ENCODE data around the gene CTNNA1.

DNA sequence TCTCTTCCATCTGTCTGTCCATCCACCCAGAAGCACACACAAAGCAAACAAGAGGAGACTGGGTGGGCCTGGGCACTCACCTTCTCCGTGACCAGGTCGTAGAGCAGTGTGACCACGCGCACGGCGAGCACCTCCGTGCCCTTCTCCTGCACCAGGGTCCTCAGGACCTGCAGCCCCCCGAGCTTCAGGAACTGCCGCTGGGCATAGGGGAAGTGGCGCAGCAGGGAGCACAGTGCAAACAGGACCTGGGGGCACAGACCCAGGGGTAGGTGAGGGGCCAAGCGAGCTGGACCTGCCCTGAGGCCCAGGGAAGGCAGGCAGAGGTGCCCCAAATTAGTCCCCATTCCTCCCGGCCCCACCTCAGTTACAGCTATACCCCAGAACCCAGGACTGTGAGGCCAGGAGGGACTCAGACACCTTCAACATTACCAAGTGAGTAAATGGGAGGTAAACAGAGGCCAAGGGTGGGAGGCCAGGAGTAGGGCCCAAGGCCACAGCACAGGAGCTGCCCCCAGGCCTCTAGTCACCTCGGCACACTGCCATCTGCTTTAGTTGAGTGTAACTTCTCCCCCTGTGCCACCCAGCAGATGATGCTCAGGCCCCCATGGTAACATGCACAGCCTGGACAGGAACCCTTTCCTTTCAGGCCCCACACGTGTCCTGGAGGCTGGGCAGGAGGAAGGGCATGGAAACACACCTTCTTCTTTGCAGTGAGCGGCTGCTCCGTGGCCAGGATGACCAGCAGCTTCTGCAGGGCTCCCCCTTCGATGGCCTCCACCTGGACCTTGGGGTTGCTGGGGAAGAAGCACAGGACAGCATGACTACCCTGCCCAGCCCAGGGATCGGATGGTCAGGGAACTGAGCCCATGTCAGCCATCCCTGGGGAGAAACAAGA is 198.1 kb downstream of the CTNNA1 start:
- TF ChIP-seq YY1 (IDR thresholded peaks at IDR 0.05; ENCODE audit: insufficient read depth, insufficient read length): no peak
- no peak for TF ChIP-seq ZNF274 (IDR thresholded peaks at IDR 0.05; ENCODE audit: low read depth, low read length)
